ENCODE measurements around the gene CMTR2.

Gene CMTR2

GRCh38 chr16:71264299-71264698 is 24.9 kb downstream of the CMTR2 start:
- DNase-seq: no peak

- DNase-seq: no peak
These were observed 25.6 kb downstream of the CMTR2 start for GRCh38 chr16:71263582-71263981.

GRCh38 chr16:71262391-71262790 is 26.8 kb downstream of the CMTR2 start:
- DNase-seq: no peak

GRCh38 chr16:71260995-71261394 is 28.2 kb downstream of the CMTR2 start:
- DNase-seq: no peak

GRCh38 chr16:71259086-71259485 is 30.1 kb downstream of the CMTR2 start:
- DNase-seq: no peak

GRCh38 chr16:71258372-71258771 is 30.8 kb downstream of the CMTR2 start:
- DNase-seq: no peak

GRCh38 chr16:71257768-71258167 is 31.4 kb downstream of the CMTR2 start:
- DNase-seq: no peak

GRCh38 chr16:71255721-71256120 is 33.5 kb downstream of the CMTR2 start:
- DNase-seq: no peak

- no peak for DNase-seq
These were observed 34.2 kb downstream of the CMTR2 start for GRCh38 chr16:71254832-71255525.

- no peak for DNase-seq
These were observed 38.6 kb downstream of the CMTR2 start for GRCh38 chr16:71250461-71251235.

- no peak for DNase-seq
These were observed 39.8 kb downstream of the CMTR2 start for GRCh38 chr16:71249399-71249798.

- DNase-seq: no peak
These were observed 41.7 kb downstream of the CMTR2 start for GRCh38 chr16:71247478-71247877.

GRCh38 chr16:71246309-71246708 is 42.9 kb downstream of the CMTR2 start:
- no peak for DNase-seq

- no peak for DNase-seq
These were observed 44.7 kb downstream of the CMTR2 start for GRCh38 chr16:71244521-71244920.

- DNase-seq: no peak
These were observed 46.6 kb downstream of the CMTR2 start for GRCh38 chr16:71242601-71243000.

GRCh38 chr16:71242036-71242435 is 47.2 kb downstream of the CMTR2 start:
- DNase-seq: no peak

All from NCI-H2029 (cell line).